SHP77 (cell line): ENCODE measurements around the gene YTHDC2.
A peak's percentile ranks its signal among the peaks of the same experiment; 100 is the strongest.
"Not testable (repeated sequence)": the region's sequence is repeated elsewhere in the genome, so short reads cannot be mapped to it uniquely, and the experiment has no call there.

ENCODE experiments used
- DNase-seq, 2 experiments: peaks; one replicate each; lab custom pipeline; 2025; lab: John Stamatoyannopoulos, UW

The YTHDC2 gene

DNA sequence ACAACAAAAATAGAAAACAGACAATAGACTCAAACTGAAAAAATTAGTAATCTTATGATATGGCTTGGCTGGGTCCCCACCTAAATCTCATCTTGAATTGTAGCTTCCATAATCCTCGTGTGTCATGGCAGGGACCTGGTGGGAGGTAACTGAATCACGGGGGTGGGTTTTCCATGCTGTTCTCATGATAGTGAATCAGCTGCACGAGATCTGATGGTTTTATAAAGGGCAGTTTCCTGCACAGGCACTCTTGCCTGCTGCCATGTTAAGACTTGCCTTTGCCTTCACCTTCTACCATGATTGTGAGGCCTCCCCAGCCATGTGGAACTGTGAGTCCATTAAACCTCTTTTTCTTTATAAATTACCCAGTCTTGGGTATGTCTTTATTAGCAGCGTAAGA, 89.8 kb downstream of the YTHDC2 start:
- DNase-seq, result not testable (repeated sequence)

DNA sequence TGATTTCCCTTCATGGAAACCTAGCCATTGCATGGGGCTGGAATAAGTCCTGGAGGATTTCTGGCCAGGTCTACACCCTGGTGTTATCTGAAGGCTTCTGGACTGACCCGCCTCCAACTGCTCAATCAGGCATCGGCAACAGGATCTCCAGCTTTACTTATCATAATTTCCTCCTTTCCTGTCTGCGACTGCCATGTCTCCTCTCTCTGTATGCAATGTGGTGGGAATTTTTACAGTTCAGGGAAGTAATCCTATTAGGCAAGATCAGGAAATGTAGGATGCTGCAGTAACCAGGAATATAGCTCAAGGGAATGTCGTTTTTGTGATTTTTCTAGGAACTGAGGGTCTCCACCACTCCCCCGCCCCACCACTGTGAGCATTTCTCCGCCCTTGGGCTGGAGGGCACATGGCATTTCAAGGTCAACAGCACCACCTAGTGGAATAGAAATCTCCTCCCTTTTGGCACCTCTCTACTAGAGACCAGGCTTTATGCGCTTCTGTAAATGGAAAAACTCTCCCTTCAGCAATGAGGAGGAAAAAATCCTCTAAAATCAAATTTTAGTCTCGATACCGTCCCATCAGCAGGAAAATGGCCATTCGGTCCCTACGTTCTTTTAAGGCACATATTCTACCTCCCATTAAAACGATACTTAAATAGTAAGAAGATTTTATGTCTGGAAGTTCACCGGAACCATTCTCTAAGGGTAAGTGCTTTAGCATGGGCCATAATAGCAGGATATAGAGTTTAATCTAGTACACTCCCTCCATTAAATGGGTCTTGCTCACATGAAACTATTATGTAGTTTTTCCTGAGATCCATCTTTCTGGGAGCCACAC, 93.0 kb downstream of the YTHDC2 start:
- peak; percentile 50 to 63 for DNase-seq

- DNase-seq, result no peak
Observed at GRCh38 chr5:113607361-113607760, 93.9 kb downstream of the YTHDC2 start.

DNA sequence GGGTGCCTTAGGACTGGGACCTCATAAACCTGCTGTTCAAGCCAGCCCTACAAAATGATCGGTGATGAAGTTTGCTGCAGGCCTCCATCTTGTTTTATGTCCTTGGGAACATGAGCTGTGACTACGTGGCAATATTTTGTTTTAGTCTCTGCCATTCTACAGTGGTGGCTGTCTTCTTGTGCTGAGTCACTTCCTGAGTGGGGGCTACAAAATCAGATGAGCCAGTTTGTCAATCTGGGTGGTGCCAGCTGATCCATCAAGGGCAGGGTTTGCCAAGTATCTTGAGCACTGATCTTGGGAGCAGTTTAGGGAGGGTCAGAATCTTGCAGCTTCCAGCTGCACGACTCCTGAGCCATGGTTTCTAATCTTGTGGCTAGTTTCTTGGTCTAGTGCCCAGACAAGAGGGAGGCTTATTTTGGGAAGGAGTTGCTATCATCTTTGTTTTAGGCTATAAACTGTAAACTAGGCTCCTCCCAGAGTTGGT, 94.7 kb downstream of the YTHDC2 start:
- DNase-seq, result no peak

GRCh38 chr5:113612060-113612496, 98.6 kb downstream of the YTHDC2 start:
- peak; percentile 2 to 3 for DNase-seq

DNA sequence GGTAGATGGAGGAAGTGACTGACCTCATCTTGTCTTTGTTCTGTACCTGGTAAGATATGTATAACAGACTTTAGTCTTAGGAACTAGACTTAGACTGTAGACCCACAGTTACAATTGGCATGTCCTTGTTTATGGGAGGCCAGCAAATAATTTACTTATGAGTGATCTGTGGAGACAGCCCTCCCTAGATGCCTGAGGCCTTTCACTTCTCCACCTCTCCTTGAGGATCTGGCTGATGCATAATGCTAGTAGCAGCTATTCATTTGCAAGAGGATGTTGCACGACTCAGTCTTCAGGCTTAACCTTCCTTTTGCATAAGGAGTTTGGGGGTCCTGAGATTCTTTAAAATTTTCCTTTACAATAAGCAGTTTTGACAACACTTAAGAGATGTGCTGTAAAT, 100.7 kb downstream of the YTHDC2 start:
- DNase-seq, result no peak

DNA sequence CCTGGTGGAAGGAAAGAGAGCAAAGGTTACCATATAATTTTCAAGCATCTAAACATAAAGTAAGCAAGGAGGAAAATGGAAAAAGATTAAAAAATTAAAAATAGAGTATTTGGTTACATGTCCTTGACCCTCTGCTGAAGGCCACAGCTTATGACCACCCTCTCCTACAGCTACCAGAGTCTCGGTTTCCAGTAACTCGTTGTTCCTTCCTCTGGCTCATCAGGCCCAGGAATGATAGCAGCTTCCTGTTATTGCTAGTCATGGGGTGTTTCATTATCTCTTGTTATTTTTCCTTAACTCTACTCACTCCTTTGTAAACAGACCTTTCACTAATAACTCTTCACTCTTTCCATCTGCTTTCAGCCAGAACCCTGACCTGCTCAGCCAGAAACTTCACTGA, 102.2 kb downstream of the YTHDC2 start:
- no peak for DNase-seq

- no peak for DNase-seq
Observed at GRCh38 chr5:113617191-113617796, 103.8 kb downstream of the YTHDC2 start.

GRCh38 chr5:113632996-113633395, 119.5 kb downstream of the YTHDC2 start:
- DNase-seq, result no peak

DNA sequence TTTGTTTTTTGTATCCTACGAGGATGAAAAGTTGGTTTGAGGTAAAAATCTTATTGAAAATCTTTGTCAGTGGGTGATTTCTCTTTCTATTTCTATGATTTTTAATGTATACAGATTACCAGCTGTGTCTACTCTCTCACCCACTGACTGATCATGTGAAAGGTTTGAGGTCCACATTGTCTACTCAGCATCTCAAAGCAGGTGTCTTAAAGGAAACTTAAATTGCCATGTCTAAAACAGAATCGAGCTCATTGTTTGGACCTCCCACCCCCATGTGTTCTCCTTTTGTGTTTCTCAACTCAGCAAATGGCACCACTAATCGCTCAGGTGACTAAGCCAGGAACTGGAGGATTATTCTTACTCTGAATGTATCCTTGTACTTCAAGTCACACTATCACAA, 121.5 kb downstream of the YTHDC2 start:
- no peak for DNase-seq

- DNase-seq, result no peak
Observed at GRCh38 chr5:113641715-113642114, 128.2 kb downstream of the YTHDC2 start.
